ENCODE results near the gene CCDC106. TPM values are rescaled to one million over a fixed set of nuclear protein-coding genes. Genes with fewer than 3 reads are reported as not detected.

CCDC106 gene
- total RNA-seq, 1 experiment from 2014 or later, result 3.7 TPM

DNA sequence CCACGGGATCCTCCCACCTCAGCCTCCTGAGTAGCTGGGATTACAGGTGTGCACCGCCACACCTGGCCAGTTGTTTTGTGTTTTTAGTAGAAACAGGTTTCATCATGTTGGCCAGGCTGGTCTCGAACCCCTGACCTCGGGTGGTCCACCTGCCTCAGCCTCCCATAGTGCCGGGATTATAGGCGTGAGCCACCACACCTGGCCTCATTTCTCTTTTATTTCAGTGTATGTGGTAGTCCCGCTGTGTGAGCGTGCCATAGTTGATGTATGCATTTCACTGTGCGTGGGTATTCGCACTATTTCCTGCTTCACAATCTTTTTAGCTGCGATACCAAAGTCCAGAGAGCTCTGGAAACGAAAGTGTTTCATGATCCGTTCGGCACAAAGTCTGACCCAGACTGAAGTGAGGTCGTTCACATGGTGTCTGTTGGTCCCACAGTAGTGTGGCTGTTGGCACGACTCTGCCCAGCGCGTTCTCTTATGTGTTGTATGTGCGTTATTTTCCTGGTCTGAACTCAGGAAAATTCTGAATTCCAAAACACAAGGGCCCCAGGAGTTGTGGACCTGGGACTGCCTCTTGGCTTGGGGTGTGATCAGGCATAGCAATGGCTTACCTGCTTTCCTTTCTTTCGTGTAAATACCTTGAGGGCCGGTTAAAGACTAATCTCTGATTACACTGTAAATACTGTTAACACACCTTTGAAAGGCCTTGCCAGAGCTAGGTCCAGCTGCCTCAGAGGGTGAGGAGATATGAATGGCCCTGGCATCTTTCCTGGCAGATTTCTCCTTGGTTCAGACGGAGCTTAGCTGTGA is 35.6 kb downstream of the CCDC106 start:
- DNase-seq (ENCODE audit: low read depth), result no peak

DNA sequence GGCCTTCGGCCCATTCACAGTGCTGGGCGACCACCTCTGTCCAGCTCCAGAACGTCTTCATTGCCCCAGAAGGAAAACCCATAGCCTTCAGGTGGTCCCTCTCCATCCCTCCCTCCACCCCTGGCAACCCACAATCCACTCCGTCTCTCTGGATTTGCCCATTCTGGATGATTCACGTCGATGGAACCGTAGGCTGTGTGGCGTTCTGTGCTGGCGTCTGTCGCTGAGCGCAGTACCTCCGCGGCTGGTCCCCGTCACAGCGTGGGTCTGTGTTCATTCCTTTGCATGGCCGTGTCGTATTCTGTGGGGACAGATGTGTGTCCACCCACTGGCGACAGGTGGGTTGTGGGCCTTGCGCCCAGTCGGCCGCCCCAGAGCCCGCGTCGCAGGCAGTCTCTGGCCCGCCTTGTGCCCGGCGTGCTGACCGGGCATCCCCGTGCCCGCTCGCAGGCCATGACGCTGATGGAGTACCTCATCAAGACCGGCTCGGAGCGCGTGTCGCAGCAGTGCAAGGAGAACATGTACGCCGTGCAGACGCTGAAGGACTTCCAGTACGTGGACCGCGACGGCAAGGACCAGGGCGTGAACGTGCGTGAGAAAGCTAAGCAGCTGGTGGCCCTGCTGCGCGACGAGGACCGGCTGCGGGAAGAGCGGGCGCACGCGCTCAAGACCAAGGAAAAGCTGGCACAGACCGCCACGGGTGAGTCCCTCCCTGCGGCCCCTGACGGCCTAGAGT is 37.1 kb downstream of the CCDC106 start:
- no peak for DNase-seq (ENCODE audit: low read depth)

DNA sequence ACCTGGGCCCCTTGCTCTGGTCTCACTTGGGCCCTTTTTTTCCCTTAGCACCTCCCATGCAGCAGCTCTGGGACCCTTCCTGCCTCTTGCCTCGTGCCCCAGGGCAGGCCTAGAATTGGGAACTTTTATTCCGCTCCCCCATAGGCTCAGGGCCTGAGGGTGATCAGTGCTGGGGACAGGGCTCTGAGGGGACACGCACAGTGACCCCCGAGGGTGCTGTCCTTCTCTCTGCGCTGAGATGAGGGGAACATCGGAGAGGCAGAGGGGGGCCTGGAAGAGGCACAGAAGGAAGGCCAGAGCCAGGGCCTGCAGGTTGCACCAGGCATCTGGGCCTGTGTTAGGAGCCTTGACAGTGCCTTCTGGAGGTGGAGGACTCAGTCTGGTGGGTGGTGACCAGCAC is 37.8 kb downstream of the CCDC106 start:
- DNase-seq (ENCODE audit: low read depth), result no peak

DNA sequence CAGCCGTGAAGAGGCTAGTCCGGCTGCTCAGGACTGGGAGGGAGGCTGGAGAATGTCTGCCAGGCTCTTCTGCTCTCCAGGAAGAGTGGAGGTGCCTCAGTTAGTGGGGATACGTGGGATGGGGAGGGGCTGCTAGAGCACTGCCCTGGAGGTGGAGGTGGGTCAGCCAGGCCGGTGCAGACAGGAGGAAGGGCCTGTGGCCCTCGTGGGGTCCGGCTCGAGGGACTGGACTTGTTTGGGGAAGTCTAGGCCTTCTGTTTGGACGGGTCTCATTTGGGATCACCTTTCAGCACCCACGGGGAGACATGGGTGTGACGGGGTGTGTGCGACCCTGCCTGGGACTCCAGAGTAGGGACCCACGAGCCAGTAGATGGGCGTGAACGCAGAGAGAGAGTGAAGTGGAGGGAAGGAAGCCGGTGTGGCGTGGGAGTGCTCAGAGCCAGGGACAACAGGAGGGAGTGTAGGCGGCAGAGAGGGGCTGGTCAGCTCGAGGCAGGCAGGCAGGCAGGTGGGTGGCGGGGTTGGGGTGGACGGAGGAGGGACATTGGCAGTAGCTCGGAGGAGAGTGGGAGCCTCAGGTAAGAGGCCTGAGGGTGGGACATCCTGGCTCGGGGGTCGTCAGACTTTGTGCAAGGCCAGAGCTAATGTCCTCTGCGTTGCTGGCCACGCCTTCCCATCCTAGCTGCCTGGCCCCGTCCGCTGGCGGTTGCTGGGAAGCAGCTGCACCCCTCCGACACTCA is 38.5 kb downstream of the CCDC106 start:
- DNase-seq (ENCODE audit: low read depth), result no peak

DNA sequence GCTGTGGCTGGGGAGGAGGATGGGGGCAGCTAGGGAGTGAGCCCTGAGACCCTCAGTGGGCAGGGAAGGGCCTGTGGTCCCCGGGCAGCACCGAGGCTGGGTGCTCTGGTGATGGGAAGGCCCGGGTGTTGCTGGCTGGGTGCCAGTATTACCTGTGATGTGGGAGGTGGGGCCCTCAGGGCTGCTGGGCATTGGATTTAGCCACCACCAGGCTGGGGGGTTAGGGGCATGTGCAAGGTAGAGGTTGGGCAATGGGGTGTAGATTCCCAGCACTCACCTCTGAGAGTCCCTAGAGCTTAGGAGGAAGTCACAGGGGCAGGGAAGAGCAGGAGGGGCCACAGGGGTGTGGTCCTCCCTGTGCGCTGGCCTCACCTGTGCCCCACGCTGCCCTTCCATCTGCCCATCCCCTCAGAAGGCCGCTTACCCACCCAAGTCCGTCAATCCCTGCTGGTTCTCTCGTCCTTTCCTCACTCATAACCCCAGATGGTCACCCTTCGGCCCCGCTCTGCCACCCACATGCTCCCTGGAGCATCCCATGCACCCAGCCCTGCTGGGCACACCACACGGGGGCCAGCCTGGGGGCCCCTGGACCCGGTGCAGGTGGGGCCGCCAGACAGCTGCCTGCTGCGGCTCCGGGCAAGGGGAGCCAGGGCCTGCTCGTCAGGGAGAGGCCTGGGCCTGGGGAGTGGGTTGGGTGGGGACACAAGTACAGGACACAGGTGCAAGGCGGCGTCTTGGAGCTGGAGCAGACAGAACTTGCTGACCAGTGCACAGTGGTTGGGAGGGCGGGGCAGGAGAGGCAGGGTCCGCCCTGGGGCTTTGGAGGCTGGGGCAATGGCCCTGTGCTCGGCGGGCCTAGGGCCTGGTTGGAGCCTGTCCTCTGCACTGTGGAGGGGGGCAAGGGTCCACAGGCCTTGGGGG is 39.5 kb downstream of the CCDC106 start:
- no peak for DNase-seq (ENCODE audit: low read depth)

DNA sequence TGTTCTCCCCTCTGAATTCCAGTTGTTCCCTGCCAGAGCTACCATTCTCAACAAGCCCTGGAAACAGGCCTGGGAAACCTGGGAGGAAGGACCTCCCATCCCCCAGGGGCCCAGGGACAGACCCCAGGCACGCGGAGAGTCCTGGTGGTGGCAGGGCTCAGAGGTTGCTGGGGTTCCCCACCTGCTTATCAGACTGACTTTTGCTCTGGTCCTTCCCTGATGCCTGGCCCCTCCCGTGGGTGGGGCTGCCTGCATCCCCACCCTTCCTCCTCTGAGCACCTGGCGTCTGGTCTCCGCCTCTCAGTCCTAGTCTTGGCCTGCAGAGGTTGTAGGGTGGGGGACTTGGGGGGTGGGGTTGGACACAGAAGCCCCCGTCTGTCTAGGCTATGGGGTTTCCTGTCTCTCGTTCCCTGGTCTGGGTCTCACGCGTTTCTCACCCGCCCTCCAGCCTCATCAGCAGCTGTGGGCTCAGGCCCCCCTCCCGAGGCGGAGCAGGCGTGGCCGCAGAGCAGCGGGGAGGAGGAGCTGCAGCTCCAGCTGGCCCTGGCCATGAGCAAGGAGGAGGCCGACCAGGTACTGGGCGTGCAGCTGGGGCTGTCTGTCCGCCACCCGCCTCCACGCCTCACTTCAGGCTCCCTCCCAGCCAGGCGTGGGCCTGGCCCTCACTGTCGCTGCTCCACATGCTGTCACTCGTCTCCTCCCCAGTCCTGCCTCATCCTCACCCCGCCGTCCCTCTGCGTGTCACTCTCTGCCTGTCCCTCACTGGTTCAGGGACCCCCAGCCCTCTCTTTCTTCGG is 40.6 kb downstream of the CCDC106 start:
- DNase-seq (ENCODE audit: low read depth), result no peak

DNA sequence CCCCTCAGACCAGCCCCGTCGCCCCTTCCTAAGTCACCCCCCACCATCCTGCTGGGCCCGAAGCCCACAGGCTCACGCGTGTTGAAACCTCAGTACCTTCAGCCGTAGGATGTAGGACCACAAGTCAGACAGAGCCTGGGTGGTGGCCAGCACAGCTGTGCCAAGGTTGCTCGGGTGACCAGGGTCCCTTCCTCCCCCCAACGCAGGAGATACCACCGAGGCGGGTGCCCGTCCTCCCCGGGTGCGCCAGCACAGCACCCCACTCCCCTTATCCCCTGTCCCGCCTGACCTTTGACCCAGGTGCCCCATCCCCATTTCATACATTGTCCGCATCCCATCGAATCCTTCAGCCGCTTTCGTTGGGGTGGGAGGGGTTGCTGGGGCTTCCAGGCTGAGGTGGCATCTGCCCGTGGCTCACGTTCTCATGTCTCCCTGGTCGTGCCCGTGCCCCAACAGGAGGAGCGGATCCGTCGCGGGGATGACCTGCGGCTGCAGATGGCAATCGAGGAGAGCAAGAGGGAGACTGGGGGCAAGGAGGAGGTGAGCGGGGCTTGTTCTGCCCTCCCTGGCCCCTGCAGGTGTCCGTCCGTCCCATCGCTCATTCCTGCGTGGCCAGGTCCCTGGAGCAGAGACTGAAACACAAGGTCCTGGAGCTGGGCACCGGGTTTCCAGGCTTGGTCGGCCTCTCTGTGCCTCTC is 41.5 kb downstream of the CCDC106 start:
- DNase-seq (ENCODE audit: low read depth), result no peak

DNA sequence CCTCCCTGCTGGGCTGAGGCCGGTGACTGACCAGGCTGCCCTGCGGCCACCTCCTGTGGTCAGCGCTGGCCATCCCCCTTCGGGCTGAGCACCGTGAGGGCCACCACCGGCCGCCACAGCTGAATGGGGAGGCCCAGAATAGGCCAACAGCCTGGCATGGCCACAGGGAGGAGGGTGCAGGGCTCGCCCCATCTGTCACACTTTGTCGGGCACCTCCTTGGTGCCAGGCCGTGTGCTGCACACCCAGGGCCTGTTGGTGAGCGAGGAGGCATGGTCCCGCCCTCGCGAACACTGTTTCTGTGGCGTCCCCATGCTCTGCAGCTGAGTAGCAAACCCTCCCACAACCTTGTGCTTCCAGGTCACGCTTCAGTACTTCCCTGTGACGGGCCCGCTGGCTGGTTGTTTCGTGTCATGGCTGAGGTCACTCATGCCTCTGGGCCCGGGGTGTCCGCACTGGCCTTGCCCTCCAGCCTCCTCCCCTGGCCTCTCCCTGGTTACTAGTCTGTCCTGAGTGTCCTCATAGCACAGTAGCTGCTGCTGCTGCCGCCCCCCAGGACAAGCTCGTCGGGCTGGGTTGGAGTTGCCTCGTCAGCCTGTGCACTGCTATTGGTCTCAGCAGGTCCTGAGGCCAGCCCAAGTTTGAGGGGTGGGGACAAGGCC is 42.2 kb downstream of the CCDC106 start:
- DNase-seq (ENCODE audit: low read depth), result no peak

DNA sequence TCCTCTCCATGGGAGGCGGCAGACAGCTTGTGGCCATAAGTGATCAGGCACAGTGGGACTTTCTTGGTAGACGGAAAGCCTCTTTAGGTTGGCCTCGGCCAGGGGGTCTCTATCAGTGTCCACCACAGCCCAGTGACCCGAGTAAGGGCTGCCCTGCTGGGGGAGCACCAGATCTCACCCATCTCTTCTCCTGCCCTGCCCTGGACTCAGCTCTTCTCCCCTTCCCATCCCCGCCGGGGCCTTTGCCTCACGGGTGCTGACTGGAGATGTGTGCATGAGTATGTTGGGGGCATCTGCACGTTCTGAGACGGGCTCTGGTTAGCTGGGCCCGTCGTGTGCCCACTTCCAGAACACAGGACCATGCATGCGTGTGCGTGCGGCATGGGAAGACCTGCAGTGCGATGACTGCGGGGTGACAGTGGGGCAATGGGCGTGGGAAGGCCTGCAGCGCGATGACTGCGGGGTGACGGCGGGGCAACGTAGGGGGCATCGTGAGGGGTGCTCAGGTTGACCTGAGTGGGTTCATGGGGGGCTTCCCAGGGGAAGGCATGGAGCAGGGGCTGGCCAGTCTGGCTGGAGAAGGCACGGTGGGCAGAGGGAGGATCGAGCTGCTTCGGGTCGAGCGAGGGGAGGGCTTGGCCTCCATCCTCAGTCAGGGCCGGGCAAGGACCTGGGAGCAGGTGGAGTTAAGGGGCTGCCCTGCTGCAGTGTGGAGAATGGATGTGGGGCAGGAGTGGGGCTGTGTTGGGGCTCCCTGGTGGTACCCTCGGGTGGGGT is 42.9 kb downstream of the CCDC106 start:
- DNase-seq (ENCODE audit: low read depth), result no peak

DNA sequence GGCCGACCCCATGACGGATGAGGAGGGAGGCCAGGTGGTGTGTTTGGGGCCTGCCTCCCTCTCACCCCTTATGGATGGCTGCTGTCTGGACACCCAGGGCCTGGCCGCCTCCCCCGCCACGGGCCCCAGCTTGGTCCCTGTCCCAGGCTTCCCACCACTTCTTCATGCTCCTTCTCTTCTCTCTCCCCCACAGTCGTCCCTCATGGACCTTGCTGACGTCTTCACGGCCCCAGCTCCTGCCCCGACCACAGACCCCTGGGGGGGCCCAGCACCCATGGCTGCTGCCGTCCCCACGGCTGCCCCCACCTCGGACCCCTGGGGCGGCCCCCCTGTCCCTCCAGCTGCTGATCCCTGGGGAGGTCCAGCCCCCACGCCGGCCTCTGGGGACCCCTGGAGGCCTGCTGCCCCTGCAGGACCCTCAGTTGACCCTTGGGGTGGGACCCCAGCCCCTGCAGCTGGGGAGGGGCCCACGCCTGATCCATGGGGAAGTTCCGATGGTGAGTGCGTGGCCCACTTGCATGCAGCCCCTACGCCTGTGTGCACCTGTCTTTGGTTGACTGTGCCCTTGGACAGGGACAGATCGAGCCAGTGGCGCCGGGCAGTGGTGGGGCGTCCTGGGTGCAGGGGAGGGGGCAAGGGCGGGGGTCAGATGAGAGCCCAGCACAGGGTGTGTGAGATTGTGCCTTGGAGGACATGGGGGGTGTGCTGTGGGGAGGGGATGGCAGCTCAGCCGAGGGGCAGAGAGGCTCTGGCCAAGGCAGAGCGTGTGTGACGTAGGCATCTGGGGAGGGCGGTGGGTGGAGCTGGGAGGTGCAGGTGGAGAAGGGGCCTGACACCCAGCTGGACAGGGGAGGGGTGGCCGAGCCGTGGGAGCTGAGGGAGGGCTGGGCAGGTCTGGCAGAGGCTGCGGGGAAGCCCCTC is 43.8 kb downstream of the CCDC106 start:
- no peak for DNase-seq (ENCODE audit: low read depth)

DNA sequence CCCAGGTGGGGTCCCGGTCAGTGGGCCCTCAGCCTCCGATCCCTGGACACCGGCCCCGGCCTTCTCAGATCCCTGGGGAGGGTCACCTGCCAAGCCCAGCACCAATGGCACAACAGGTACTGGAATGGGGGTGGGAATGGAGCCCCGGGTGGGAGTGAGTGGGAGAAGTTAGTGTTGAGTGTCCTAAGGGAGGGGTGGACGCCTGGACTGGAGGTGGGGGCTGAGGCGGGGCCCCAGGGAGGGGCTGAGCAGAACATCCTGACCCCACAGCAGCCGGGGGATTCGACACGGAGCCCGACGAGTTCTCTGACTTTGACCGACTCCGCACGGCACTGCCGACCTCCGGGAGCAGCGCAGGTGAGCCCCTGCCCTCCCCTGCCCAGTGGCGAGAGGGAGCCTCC is 44.7 kb downstream of the CCDC106 start:
- DNase-seq (ENCODE audit: low read depth), result no peak

DNA sequence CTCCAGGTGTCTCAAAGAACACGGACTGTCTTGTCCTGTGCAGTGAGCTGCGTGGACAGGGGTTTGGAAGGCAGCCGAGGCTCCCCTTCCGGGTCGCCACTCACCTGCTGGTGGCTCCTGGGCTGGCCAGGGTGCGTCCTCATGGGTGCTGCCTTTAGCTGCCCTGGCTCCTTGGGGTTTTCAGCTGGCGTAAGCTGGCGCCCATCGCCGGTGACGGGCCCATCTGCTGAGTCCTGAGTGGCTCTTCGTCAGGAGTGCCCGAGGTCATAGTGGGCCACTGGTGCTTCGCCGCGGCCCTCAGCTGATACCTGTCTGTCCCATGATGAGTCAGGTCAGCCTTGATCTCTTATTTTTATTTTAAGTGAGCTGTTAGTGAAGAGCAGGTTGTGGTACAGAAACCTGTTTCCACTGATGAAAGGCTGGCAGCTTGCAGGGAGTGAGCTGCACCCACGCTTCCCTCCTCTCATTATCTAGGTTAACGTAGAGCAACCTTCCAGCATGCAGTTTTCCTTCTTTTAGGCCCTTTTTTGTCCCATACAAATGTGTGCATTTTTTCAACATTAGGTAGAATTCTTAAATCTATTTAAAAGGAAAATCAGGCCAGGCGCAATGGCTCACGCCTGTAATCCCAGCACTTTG is 45.4 kb downstream of the CCDC106 start:
- DNase-seq (ENCODE audit: low read depth), result no peak

DNA sequence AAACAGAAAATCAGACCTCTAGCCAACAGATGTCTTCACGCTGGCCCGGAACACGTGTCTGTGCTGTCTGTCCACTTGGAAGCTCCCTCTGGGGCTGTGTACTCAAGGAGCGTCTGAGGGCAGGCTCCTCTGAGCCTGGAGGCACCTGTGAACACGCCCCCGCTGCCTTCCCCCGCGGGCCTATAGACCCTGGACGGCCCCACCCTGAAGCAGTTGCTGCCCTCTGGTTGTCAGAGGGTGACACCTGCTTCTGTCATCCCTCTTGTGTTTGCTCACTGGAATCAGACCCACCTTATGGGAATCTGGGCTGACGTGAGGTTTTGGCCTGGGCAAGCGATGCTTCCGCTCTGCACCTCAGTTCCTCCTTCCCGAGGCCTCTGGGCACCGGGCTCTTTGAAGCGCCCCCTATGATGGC is 46.2 kb downstream of the CCDC106 start:
- no peak for DNase-seq (ENCODE audit: low read depth)

DNA sequence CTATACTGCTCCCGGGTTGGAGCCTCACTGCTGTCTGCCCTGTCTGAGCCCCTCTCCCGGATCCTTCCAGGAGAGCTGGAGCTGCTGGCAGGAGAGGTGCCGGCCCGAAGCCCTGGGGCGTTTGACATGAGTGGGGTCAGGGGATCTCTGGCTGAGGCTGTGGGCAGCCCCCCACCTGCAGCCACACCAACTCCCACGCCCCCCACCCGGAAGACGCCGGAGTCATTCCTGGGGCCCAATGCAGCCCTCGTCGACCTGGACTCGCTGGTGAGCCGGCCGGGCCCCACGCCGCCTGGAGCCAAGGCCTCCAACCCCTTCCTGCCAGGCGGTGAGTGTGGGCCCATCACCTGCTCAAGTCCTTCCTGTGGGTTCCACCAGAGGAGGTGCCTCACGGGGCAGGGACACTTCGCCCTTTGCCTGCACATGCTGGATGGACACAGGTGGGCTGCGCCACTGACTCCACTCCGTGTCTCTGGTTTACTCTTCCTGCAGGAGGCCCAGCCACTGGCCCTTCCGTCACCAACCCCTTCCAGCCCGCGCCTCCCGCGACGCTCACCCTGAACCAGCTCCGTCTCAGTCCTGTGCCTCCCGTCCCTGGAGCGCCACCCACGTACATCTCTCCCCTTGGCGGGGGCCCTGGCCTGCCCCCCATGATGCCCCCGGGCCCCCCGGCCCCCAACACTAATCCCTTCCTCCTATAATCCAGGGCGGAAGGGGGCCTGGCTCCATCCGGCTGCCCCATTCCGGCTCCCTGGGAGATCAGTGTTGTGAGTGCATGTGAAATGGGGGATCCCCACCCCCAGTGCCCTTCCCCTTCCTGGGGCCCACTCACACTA is 46.9 kb downstream of the CCDC106 start:
- DNase-seq (ENCODE audit: low read depth), result no peak

DNA sequence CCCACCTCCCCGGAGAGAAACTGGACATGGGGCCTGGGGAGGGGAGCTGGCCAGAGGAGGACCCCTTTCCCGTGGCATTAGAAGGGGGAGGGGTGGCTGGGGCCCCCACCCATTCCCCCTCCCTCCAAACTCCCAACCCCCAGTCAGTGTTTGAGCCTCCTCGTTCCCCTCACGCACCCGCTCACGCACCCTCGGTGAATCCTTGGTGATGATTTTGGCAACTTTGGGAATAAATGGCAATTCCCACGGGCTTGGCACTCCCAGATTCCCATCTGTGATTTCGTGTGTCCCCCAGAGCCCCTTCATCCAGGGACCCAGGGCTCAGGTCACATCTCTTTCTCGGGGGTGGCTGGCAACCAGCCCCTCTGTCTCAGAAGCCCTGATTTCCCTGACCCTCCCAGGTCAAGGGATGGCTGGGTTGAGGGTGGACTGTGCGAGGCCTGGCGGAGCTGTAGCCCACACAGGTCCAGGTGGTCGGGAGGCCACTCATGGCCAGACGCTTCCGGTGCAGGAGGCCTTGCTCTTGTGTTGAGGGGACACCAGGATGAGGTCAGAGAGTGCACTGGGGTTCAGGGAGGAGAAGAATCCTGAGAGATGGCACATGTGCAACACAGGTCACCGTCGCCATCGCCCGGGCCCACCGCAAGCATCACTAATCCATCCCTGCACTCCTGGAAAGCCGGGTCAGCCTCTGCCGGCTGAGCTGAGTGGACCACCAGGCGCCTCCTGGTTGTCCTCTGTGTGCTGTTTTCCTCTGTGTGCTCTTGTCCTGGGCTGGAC is 47.7 kb downstream of the CCDC106 start:
- no peak for DNase-seq (ENCODE audit: low read depth)
